ENCODE measurements around the gene ARAF. TPM values are rescaled to one million over a fixed set of nuclear protein-coding genes. Genes with fewer than 3 reads are reported as not detected.
A peak's percentile ranks its signal among the peaks of the same experiment; 100 is the strongest.

Gene ARAF
- total RNA-seq, 1 donor from 2014 or later: 76.8 TPM

DNA sequence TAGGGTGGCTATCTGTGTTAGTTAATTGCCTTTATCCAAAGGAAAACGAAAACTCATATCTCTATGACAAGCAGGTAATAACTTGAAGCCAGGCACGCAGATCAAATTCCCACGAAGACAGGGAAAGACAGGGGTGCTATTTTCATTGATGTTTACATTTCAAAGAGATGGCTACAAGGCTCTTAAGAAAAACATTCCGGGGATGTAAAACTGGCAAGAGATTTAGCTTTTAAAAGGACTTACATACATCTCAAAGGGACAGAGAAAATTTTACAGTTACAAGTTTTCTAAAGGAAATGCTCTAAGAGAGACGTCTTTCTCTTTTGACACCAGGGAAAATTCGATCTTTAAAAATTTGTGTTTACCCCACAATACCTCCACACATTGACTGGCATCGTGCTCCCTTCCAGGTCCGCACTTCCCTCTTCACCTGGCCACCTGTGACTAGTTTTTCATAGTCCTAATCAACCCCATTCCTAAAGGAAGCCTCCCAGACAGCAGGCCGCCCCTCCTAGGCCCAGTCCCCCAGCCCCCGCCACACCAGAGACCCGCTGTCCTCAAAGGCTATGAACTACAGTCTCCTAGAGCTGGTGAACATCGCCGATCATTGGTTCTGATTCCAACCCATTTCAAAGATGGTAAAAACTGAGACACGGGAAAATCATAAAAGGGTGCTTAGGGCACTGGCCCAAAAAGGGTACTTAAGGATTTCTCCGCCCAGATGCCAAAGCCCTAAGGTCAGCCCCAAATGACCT lies 649 bp upstream of the ARAF start:
- peak overlapping the region; percentile 90 for H3K4me3 Mint-ChIP-seq (ENCODE audit: low read depth)
- peaks cover 6% of the 10 kb centered on the region for H3K9me3 Mint-ChIP-seq (ENCODE audit: low read depth)
- H3K27me3 Mint-ChIP-seq: no peaks in the 10 kb centered on the region
- H3K36me3 Mint-ChIP-seq (ENCODE audit: insufficient read depth): peaks cover 4% of the 10 kb centered on the region
- TF ChIP-seq, protein P1, sequence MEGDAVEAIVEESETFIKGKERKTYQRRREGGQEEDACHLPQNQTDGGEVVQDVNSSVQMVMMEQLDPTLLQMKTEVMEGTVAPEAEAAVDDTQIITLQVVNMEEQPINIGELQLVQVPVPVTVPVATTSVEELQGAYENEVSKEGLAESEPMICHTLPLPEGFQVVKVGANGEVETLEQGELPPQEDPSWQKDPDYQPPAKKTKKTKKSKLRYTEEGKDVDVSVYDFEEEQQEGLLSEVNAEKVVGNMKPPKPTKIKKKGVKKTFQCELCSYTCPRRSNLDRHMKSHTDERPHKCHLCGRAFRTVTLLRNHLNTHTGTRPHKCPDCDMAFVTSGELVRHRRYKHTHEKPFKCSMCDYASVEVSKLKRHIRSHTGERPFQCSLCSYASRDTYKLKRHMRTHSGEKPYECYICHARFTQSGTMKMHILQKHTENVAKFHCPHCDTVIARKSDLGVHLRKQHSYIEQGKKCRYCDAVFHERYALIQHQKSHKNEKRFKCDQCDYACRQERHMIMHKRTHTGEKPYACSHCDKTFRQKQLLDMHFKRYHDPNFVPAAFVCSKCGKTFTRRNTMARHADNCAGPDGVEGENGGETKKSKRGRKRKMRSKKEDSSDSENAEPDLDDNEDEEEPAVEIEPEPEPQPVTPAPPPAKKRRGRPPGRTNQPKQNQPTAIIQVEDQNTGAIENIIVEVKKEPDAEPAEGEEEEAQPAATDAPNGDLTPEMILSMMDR (IDR thresholded peaks at IDR 0.05; ENCODE audit: unreplicated experiment): no peak
- H3K27ac Mint-ChIP-seq: peak overlapping the region; percentile 96
- no peak for DNase-seq (ENCODE audit: low spot score, unreplicated experiment)
- peaks cover 17% of the 10 kb centered on the region for H3K4me1 Mint-ChIP-seq (ENCODE audit: low read depth)

DNA sequence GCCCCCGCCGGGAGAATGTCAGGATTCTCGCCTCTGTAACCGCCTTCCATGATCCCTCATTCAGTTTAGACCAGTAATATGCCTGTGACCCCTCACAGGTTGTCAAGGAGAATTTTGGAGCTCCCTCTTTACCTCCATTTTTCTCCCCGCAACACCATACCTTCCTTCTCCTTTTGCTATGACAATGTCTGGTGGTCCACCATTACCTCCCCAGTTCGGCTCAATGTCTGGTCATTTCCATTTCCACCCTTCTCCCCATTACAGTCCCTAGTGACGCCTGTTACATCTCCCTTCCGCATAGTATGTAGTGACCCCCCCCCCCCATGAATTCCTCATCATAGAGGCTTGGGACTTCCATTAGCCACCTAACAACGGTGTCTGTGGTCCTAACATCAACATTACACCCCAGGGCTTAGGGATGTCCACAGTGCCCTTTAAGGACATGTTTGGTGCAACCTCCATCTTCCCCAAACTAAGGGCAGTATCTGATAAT lies 700 bp downstream of the ARAF start:
- DNase-seq (ENCODE audit: low spot score, unreplicated experiment): no peak
- H3K9me3 Mint-ChIP-seq (ENCODE audit: low read depth): peaks cover 8% of the 10 kb centered on the region
- H3K27me3 Mint-ChIP-seq: no peaks in the 10 kb centered on the region
- peak overlapping the region; percentile 96 for H3K27ac Mint-ChIP-seq
- TF ChIP-seq, protein P1 (IDR thresholded peaks at IDR 0.05; ENCODE audit: unreplicated experiment): no peak
- H3K36me3 Mint-ChIP-seq (ENCODE audit: insufficient read depth): peaks cover 6% of the 10 kb centered on the region
- peak overlapping the region; percentile 90 for H3K4me3 Mint-ChIP-seq (ENCODE audit: low read depth)
- peaks cover 13% of the 10 kb centered on the region for H3K4me1 Mint-ChIP-seq (ENCODE audit: low read depth)

DNA sequence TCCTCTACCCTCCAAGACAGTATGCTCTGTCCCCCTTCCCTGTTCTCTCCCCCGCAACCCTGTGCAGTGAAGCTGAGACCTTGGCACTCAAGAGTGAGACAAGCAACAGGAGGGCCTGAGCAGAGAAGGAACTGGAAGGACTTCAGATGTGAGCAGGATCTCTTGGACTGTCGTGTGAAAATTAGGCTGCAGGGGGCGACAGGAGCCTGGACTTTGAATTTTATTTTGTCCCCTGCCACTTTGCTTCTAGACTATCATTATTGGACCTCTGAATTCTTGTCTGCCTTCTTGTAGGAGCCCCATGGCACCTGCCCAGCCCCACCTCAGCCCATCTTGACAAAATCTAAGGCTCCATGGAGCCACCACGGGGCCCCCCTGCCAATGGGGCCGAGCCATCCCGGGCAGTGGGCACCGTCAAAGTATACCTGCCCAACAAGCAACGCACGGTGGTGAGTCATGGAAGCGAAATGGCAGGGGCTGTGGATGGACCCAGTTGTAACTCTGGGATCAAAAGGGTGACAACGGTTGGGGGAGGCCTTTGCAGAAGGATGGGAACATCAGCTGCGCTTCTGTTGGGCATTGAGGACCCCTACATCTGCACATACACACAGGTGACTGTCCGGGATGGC lies 1.7 kb downstream of the ARAF start:
- Mint-ChIP-seq H3K9me3 (ENCODE audit: low read depth) (peaks cover 8% of the 10 kb centered on the region), H3K27ac (no peak overlapping the region), H3K27me3 (no peaks in the 10 kb centered on the region), H3K36me3 (ENCODE audit: insufficient read depth) (peaks cover 8% of the 10 kb centered on the region), H3K4me1 (ENCODE audit: low read depth) (peaks cover 13% of the 10 kb centered on the region), H3K4me3 (ENCODE audit: low read depth) (peak overlapping the region; percentile 70)
- DNase-seq (ENCODE audit: low spot score, unreplicated experiment): no peak
- TF ChIP-seq, protein P1 (IDR thresholded peaks at IDR 0.05; ENCODE audit: unreplicated experiment): peak; percentile 29

DNA sequence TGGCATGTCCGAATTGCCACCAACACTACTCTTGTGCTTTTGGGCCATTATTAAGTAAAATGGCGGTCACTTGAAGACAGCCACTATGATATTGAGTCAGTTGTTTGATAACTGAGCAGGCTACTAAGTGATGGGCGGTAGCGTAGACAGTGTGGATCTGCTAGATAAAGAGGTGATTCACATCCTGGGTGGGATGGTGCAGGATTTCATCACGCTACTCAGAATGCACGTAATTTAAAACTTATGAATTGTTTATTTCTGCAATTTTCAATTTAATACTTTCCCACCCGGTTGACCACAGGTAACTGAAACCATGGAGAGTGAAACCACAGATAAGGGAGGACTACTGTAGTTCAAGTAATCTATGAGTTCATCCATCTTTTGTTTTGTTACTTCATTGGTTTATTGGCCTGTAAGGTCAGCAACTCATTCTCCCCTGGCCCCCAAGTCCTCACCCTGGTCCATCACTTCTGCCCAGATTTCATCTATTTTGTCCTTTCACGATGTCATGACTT lies 2.9 kb downstream of the ARAF start:
- H3K4me1 Mint-ChIP-seq (ENCODE audit: low read depth): peaks cover 9% of the 10 kb centered on the region
- no peak overlapping the region for H3K27ac Mint-ChIP-seq
- peaks cover 8% of the 10 kb centered on the region for H3K36me3 Mint-ChIP-seq (ENCODE audit: insufficient read depth)
- TF ChIP-seq, protein P1 (IDR thresholded peaks at IDR 0.05; ENCODE audit: unreplicated experiment): no peak
- H3K27me3 Mint-ChIP-seq: no peaks in the 10 kb centered on the region
- peaks cover 8% of the 10 kb centered on the region for H3K9me3 Mint-ChIP-seq (ENCODE audit: low read depth)
- no peak for DNase-seq (ENCODE audit: low spot score, unreplicated experiment)
- H3K4me3 Mint-ChIP-seq (ENCODE audit: low read depth): no peak overlapping the region

DNA sequence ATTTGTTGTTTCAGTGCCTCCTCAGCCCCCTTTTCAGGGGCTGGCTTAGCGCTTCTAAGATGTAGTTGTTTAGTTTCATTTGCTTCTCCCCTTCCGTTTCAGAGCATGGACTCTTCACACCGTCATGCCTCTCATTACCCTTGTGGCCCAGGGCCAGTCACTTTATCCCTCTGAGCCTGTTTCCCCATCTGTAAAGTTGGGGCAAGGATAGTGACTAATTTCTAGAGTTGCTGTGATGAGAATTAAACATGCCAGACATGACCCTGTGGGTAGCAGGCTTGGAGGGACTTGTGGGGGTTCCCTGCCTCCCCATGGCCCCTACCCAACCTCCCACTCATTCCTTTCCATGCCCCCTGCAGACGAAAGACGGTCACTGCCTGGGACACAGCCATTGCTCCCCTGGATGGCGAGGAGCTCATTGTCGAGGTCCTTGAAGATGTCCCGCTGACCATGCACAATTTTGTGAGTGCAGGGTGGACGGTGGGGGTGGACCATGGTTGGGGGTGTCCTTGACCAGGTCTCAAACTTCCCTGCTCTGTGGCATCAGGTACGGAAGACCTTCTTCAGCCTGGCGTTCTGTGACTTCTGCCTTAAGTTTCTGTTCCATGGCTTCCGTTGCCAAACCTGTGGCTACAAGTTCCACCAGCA lies 3.6 kb downstream of the ARAF start:
- no peak for DNase-seq (ENCODE audit: low spot score, unreplicated experiment)
- H3K4me1 Mint-ChIP-seq (ENCODE audit: low read depth): peaks cover 9% of the 10 kb centered on the region
- no peak overlapping the region for H3K4me3 Mint-ChIP-seq (ENCODE audit: low read depth)
- TF ChIP-seq, protein P1 (IDR thresholded peaks at IDR 0.05; ENCODE audit: unreplicated experiment): no peak
- H3K9me3 Mint-ChIP-seq (ENCODE audit: low read depth): peaks cover 8% of the 10 kb centered on the region
- H3K36me3 Mint-ChIP-seq (ENCODE audit: insufficient read depth): peaks cover 12% of the 10 kb centered on the region
- no peak overlapping the region for H3K27ac Mint-ChIP-seq
- no peaks in the 10 kb centered on the region for H3K27me3 Mint-ChIP-seq
